Measurements from ENCODE around the gene SHMT2.

- no peak for TF ChIP-seq EZH2 (IDR thresholded peaks at IDR 0.05; ENCODE audit: borderline replicate concordance, low read length)
- TF ChIP-seq, protein P1, sequence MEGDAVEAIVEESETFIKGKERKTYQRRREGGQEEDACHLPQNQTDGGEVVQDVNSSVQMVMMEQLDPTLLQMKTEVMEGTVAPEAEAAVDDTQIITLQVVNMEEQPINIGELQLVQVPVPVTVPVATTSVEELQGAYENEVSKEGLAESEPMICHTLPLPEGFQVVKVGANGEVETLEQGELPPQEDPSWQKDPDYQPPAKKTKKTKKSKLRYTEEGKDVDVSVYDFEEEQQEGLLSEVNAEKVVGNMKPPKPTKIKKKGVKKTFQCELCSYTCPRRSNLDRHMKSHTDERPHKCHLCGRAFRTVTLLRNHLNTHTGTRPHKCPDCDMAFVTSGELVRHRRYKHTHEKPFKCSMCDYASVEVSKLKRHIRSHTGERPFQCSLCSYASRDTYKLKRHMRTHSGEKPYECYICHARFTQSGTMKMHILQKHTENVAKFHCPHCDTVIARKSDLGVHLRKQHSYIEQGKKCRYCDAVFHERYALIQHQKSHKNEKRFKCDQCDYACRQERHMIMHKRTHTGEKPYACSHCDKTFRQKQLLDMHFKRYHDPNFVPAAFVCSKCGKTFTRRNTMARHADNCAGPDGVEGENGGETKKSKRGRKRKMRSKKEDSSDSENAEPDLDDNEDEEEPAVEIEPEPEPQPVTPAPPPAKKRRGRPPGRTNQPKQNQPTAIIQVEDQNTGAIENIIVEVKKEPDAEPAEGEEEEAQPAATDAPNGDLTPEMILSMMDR (conservative IDR thresholded peaks at IDR 0.05 in 1 of 2, IDR thresholded peaks at IDR 0.05 in 1 of 2; ENCODE audit: extremely low read depth in 1 of 2, insufficient read depth in 1 of 2, low read depth in 1 of 2, low read length in 2 of 2), result no peak
Observed at GRCh38 chr12:57237932-57238853, 8.7 kb downstream of the SHMT2 start.
